Right lobe of liver (tissue), 4 donors: ENCODE results near the gene FAM131B.

Experiments
- POLR2A ChIP-seq: fragments of 450-650 bp; IDR thresholded peaks from one replicate; pipeline ENCODE4 v1.6.1; 2017; ENCODE audit warnings: antibody characterized with exemption, mild to moderate bottlenecking
- TF ChIP-seq, protein P1 (sequence below), 4 donors: fragments of 200-600 bp in 3 of 4; fragments of 450-650 bp in 1 of 4; IDR thresholded peaks; one replicate each; pipeline versions ENCODE4 v1.5.1 to v1.8.0; 2016 to 2022; ENCODE audit warnings: antibody characterized with exemption in 4 of 4, mild to moderate bottlenecking in 2 of 4
- donor health status: DM: no; HTN: no; CAD: no.
- donor health status: DM: no; HTN: no; CAD: no.
- donor health status: DM: no; HTN: yes; CAD: no.

- TF ChIP-seq, protein P1, sequence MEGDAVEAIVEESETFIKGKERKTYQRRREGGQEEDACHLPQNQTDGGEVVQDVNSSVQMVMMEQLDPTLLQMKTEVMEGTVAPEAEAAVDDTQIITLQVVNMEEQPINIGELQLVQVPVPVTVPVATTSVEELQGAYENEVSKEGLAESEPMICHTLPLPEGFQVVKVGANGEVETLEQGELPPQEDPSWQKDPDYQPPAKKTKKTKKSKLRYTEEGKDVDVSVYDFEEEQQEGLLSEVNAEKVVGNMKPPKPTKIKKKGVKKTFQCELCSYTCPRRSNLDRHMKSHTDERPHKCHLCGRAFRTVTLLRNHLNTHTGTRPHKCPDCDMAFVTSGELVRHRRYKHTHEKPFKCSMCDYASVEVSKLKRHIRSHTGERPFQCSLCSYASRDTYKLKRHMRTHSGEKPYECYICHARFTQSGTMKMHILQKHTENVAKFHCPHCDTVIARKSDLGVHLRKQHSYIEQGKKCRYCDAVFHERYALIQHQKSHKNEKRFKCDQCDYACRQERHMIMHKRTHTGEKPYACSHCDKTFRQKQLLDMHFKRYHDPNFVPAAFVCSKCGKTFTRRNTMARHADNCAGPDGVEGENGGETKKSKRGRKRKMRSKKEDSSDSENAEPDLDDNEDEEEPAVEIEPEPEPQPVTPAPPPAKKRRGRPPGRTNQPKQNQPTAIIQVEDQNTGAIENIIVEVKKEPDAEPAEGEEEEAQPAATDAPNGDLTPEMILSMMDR (IDR thresholded peaks at IDR 0.05): no peak
- no peak for TF ChIP-seq POLR2A
These were observed 12.0 kb upstream of the FAM131B start for GRCh38 chr7:143374561-143374960.
